Central memory CD8-positive, alpha-beta T cell (primary cell): ENCODE measurements around the gene CFAP157.
"Not testable (repeated sequence)": the region's sequence is repeated elsewhere in the genome, so short reads cannot be mapped to it uniquely, and the experiment has no call there.

ENCODE experiments used
- ATAC-seq: fragments of 150-1000 bp; cut with Tn5 transposase; replicated peaks from 2 replicates; pipeline ENCODE4 v1.10.0; 2022; ENCODE audit warnings: mild to moderate bottlenecking, moderate FRiP score, moderate number of reproducible peaks; ENCODE audit not compliant: poor library complexity, severe bottlenecking; ENCODE audit errors: extremely low read depth
- DNase-seq, 2 donors: peaks; one replicate each; pipeline ENCODE4 v3.0.0; 2021; ENCODE audit warnings: low spot score in 2 of 2
- H3K27ac Mint-ChIP-seq: one replicate; pipeline ENCODE4 v1.8.0; 2022; ENCODE audit warnings: low read depth, mild to moderate bottlenecking, moderate library complexity, mixed read lengths
- H3K27me3 Mint-ChIP-seq: one replicate; pipeline ENCODE4 v1.8.0; 2022; ENCODE audit warnings: mixed read lengths
- H3K36me3 Mint-ChIP-seq: one replicate; pipeline ENCODE4 v1.8.0; 2022; ENCODE audit warnings: mild to moderate bottlenecking, moderate library complexity, mixed read lengths; ENCODE audit not compliant: insufficient read depth
- H3K4me1 Mint-ChIP-seq: one replicate; pipeline ENCODE4 v1.8.0; 2022; ENCODE audit warnings: mixed read lengths
- H3K4me3 Mint-ChIP-seq: one replicate; pipeline ENCODE4 v1.8.0; 2022; ENCODE audit warnings: mild to moderate bottlenecking, moderate library complexity, mixed read lengths
- H3K9me3 Mint-ChIP-seq: one replicate; pipeline ENCODE4 v1.8.0; 2022; ENCODE audit warnings: mixed read lengths

Gene CFAP157

DNA sequence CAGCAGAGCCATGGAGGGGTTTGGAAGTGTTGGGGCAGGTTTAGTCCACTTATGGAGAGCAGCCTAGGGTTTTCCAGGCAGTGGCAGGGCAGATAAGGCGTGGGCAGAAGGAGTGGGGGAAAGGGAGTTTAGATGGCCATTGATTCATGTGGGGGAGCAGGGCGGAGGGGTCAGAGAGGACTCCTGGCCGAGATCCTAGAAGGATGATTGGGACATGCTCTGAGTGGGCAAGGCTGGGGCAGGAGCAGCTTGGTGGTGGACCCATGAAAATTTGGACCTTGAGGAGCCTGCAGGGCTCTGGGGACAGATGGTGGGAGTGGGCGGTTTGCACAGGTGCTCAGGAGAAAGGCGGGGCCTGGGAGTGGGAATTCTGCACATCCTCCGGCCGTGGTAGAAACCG lies 46.4 kb downstream of the CFAP157 start:
- no peak for DNase-seq
- H3K27ac Mint-ChIP-seq, result peak overlapping the region; percentile 35
- H3K27me3 Mint-ChIP-seq, result no peaks in the 10 kb centered on the region
- no peak for ATAC-seq
- H3K4me1 Mint-ChIP-seq, result peaks cover 24% of the 10 kb centered on the region
- H3K9me3 Mint-ChIP-seq, result no peaks in the 10 kb centered on the region
- no peak overlapping the region for H3K4me3 Mint-ChIP-seq
- H3K36me3 Mint-ChIP-seq, result peaks cover 43% of the 10 kb centered on the region

DNA sequence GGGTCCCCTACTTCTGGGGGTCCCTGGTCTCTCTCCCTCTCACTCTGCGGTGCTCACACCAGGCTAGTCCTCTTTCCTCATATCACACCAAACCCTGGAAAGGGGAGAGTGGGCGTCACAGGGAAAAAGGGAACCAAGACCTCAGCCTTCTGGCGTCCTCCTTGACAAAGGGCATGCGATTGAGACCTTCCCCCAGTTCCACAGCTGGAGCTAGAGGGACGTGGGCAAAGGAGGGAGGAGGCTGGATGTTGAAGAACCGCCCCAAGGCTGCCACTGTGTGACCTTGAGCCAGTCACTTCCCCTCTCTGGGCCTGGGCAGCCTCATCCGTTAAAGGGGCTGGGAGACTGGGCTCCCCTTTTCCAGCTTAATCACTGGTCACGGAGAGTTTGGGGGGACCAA lies 46.8 kb downstream of the CFAP157 start:
- no peaks in the 10 kb centered on the region for H3K9me3 Mint-ChIP-seq
- H3K4me3 Mint-ChIP-seq, result no peak overlapping the region
- DNase-seq (no peak), ATAC-seq (no peak)
- H3K4me1 Mint-ChIP-seq, result peaks cover 25% of the 10 kb centered on the region
- peak overlapping the region; percentile 35 for H3K27ac Mint-ChIP-seq
- no peaks in the 10 kb centered on the region for H3K27me3 Mint-ChIP-seq
- H3K36me3 Mint-ChIP-seq, result peaks cover 40% of the 10 kb centered on the region

DNA sequence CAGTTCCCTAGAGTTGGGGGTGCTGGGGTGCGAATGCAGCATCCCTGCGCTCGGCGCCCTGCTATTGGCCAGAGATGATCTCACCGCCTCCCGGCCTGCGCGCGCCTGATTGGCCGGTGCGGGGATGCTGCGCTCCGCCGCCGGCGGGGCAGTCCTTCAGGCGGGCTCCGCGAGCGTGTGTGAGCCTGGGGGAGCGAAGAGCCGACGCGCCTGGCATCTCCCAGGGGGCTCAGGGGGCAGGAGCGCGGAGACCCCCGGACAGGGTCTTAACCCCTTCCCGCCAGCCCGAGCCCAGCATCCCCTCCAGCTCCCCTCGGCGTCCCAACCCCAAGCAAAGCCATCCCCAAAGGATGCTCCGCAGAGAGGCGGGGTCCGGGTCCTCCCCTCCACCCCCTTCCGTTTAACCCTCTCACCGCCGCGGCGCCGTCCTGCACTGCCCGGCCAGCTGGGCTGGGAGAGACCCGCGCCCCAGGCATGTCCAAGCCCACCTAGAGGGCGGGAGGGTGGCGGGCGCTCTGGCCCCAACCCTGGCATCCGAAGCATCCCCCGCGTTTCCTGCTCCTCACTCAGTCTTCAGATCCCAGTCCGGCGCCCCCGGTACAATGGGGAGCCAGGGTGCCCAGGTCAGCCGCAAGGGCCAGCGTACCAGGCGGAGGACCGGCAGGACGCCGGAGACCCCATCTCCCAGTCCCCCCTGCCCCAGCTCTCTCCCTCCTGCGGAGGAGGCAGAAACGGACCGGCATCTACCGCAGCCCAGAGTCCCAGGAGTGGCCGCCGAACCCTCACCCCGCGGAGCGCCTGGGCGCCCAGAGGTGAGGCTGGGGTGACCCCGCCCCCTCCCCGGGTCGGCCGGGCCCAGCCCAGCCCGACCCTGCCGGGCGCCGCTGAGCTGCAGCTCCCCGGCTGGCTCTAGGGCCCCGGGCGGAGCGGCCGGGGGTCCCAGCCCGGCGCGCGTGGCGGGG lies 47.6 kb downstream of the CFAP157 start:
- Mint-ChIP-seq H3K27me3 (no peaks in the 10 kb centered on the region), H3K9me3 (no peaks in the 10 kb centered on the region), H3K27ac (no peak overlapping the region), H3K36me3 (peaks cover 40% of the 10 kb centered on the region), H3K4me3 (no peak overlapping the region), H3K4me1 (peaks cover 29% of the 10 kb centered on the region)
- no peak for DNase-seq
- ATAC-seq, result no peak

DNA sequence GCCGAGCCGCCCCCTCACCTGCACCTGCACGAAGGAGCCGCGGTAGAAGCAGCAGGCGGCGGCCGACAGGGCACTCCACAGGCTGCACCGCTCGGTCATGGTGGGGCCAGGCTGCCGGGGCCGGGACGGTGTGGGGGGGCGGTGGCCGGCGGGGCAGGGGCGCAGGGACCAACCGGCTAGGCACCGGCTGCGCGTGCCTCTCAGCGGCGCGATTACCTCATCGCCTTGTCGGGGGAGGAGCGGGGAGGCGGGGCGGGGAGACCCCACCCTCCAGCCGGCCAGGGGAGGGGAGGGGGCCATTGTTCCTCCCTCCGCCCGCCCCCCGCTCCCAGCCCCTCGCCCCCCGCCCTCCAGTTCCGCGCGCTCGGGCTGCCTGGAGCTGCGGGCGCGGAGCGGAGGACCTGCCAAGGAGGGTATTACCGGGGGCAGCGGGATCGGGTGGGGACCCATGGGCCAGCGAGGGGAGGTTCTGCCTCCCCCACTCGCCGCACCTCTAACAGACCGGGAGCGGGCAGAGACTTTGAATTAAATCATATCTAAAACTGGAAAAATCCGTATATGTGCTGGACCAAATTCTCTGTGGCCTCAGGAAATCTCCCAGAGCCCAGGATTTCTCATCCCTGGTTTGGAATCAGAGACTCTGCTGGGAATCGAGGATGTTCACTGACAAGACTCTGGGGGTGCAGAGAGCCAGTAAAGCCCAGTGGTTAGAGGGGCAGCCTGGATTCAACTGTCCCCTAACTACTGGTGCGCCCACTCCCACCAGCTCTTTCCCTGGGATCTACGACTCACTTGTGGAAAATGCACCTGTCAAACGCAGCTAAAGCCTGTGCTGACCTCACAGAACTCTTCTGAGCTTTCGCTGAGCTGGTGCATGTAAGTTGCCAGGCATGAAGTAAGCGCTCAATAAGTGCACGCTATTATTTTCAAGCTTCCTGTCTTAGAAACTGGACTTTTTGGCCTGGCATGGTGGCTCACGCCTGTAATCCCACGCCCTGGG lies 48.6 kb downstream of the CFAP157 start:
- Mint-ChIP-seq H3K9me3 (no peaks in the 10 kb centered on the region), H3K27ac (no peak overlapping the region), H3K36me3 (peaks cover 42% of the 10 kb centered on the region), H3K27me3 (no peaks in the 10 kb centered on the region), H3K4me1 (peaks cover 27% of the 10 kb centered on the region), H3K4me3 (no peak overlapping the region)
- DNase-seq (no peak), ATAC-seq (no peak)

DNA sequence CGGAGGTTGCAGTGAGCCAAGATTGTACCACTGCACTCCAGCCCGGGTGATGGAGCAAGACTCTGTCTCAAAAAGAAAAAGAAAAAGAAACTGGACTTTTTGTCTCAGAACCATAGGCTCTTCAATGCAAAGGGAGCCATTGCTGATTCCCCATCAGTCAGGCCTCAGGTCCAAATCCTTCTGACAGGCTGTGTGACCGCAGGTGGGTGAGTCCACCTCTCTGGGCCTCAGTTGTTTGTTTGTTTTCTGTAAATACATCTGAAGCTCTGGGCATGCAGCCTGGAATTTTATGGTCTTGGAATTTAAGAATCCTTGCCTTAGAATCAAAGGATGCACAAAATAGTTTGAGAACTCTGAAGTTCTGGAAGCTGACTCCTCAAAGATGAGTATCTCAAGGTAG lies 49.4 kb downstream of the CFAP157 start:
- H3K27me3 Mint-ChIP-seq, result no peaks in the 10 kb centered on the region
- H3K4me1 Mint-ChIP-seq, result peaks cover 22% of the 10 kb centered on the region
- peaks cover 37% of the 10 kb centered on the region for H3K36me3 Mint-ChIP-seq
- no peak overlapping the region for H3K27ac Mint-ChIP-seq
- ATAC-seq (no peak), DNase-seq (no peak)
- H3K4me3 Mint-ChIP-seq, result no peak overlapping the region
- no peaks in the 10 kb centered on the region for H3K9me3 Mint-ChIP-seq

DNA sequence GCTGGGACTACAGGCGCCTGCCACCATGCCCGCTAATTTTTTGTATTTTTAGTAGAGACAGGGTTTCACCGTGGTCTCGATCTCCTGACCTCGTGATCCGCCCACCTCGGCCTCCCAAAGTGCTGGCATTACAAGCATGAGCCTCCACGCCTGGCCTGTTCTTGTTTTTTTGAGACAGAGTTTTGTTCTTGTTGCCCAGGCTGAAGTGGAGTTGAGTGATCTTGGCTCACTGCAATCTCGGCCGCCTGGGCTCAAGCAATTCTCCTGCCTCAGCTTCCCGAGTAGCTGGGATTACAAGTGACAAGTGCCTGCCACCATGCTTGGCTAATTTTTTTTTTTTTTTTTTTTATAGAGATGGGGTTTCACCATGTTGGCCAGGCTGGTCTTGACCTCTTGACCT lies 50.0 kb downstream of the CFAP157 start:
- not testable (repeated sequence) for H3K9me3 Mint-ChIP-seq, H3K27me3 Mint-ChIP-seq, H3K27ac Mint-ChIP-seq, H3K4me3 Mint-ChIP-seq, DNase-seq, ATAC-seq
- Mint-ChIP-seq H3K36me3 (peaks cover 37% of the 10 kb centered on the region), H3K4me1 (peaks cover 16% of the 10 kb centered on the region)

DNA sequence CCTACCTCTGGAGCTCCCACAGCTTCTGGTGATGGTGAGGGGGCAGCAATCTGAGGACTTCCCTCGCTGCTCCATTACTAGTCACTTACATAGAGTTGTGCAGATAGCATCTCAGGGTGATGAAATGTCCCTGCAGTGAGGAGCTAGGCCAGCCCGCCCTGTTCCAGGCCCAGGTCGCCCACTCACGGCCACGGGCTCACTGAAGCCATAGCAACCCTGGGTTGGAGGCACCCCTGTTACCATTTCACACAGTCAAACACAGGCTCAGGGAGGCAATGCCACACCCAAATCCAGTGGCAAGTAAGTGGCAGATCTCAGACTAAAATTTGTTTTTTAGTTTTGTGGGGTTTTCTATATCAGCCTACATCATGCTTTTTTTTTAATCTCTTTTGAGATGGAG lies 52.1 kb downstream of the CFAP157 start:
- Mint-ChIP-seq H3K9me3 (no peaks in the 10 kb centered on the region), H3K4me3 (no peak overlapping the region), H3K4me1 (peaks cover 23% of the 10 kb centered on the region), H3K27ac (peak overlapping the region; percentile 77), H3K36me3 (peaks cover 37% of the 10 kb centered on the region), H3K27me3 (no peaks in the 10 kb centered on the region)
- ATAC-seq (no peak), DNase-seq (no peak)

DNA sequence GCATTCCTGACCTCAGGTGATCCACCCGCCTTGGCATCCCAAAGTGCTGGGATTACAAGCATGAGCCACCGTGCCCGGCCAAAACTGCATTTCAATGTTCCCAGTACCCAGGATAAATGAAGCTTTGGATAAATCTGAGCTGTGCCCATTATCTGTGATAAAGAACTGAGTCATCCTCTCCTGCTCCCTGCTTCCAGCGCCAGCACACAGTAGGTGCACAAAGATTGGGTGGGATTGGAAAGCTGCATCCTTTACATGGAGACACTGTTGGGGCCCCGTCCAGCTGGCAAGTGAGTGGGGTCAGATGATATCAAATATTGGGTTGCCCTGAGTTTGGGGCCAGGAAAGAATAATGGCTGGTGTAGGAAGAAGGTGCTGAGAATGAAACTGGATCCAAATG lies 54.3 kb downstream of the CFAP157 start:
- Mint-ChIP-seq H3K27ac (no peak overlapping the region), H3K27me3 (no peaks in the 10 kb centered on the region), H3K4me1 (peaks cover 43% of the 10 kb centered on the region), H3K4me3 (no peak overlapping the region), H3K36me3 (peaks cover 39% of the 10 kb centered on the region), H3K9me3 (no peaks in the 10 kb centered on the region)
- ATAC-seq, result no peak
- no peak for DNase-seq

DNA sequence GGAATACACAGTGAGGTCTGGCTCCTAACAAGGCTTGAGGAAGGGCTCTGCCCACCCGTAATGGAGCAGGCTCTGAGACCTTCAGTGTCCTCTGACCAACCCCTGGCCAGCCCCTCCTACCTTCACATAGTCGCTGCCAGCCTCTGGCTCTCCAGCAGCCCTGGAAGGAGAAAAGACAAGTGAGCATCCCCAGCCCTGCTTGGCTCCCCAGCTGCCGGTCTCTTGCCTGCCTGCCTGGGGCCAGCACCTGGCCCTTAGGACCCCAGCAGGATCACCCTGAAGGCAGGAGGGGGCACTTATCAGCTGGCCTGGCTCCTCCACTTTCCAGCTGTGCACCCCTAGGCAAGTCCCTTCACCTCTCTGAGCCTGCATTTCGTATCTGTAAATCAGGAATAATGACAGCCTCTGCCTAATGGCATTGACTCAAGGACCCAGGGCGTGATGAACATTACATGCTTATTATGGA lies 54.7 kb downstream of the CFAP157 start:
- Mint-ChIP-seq H3K9me3 (no peaks in the 10 kb centered on the region), H3K36me3 (peaks cover 41% of the 10 kb centered on the region), H3K4me1 (peaks cover 48% of the 10 kb centered on the region), H3K4me3 (no peak overlapping the region), H3K27me3 (no peaks in the 10 kb centered on the region), H3K27ac (peak overlapping the region; percentile 96)
- no peak for DNase-seq
- no peak for ATAC-seq

DNA sequence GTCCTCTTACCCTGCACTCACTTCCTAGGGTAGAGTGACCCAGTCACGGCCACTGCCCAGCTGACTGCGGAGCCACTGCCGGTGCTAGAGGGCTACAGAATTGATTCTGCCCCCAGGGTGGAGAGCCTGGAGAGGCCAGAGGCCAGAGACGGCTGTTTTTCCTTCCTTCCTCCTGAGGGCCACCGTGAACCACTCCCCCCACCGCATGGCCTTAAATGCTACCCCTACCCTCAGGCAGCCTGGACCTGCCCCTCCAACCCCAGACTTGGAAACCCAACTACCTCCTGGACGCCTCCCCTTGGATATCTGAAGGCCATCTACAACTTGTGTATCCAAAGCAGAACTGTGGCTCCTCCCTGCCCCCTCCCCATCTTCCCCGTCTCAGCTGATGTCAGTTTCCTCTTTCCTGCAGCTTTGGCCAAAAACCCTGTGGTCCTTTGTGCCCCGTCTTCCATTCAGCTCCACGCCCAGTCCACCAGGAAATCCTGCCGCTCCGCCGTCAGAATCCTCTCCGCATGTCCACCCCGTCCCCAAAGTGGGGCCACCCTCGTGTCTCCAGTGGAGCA lies 55.4 kb downstream of the CFAP157 start:
- peaks cover 37% of the 10 kb centered on the region for H3K36me3 Mint-ChIP-seq
- H3K4me1 Mint-ChIP-seq, result peaks cover 55% of the 10 kb centered on the region
- no peak for DNase-seq

DNA sequence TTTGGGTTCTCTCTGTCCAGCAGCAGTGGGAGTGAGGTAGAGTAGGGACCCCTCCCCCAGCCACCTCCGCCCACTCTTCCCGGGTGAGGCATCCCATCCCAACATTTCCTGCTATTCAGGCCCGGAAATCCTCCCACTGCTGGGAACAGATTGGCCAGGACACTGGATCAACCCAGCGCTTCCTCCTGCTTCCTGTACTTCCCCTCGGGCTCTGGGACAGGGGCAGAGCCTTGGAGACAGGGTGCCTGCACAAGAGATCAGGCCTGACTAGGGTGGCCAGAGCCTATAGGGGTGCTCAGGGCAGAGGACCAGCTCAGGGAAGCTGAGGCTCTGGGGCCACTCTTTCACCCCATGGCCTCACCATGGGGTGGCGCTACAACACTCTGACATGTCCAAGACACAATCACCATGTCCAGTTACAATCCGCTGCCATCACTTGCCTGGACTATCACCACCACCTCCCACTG lies 57.2 kb downstream of the CFAP157 start:
- H3K9me3 Mint-ChIP-seq, result no peaks in the 10 kb centered on the region
- no peak for ATAC-seq
- H3K4me3 Mint-ChIP-seq, result peak overlapping the region; percentile 20
- peaks cover 64% of the 10 kb centered on the region for H3K4me1 Mint-ChIP-seq
- no peak for DNase-seq
- H3K27me3 Mint-ChIP-seq, result no peaks in the 10 kb centered on the region
- peaks cover 39% of the 10 kb centered on the region for H3K36me3 Mint-ChIP-seq
- H3K27ac Mint-ChIP-seq, result peak overlapping the region; percentile 96

More for the DNA sequence above, 55.4 kb downstream of the CFAP157 start:
- peak overlapping the region; percentile 96 for H3K27ac Mint-ChIP-seq
- ATAC-seq, result no peak
- H3K9me3 Mint-ChIP-seq, result no peaks in the 10 kb centered on the region
- H3K4me3 Mint-ChIP-seq, result no peak overlapping the region
- H3K27me3 Mint-ChIP-seq, result no peaks in the 10 kb centered on the region

DNA sequence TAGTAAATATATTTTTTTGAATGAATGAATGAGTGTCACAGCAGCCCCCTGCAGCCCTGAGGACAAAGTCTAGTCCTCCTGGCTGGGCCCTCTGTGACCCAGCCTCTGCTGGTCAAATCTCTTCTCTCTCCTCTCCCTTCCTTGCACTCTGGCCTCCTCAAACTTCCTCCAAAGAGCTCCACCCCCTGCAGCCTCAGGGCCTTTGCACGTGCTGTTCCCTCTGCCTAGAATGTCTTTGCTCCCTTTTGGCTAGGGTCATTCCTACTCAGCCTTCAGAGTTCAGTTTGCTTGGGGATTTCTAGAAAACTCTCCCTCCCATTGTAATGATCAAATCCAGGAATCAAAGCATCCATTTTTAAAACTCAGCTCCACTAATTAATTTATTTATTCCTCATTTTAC lies 58.6 kb downstream of the CFAP157 start:
- Mint-ChIP-seq H3K36me3 (peaks cover 31% of the 10 kb centered on the region), H3K4me1 (peaks cover 75% of the 10 kb centered on the region), H3K4me3 (no peak overlapping the region), H3K27me3 (no peaks in the 10 kb centered on the region), H3K9me3 (no peaks in the 10 kb centered on the region), H3K27ac (peak overlapping the region; percentile 96)
- ATAC-seq (no peak), DNase-seq (no peak)
